K562 (cell line): Measurements from ENCODE around the gene YPEL1. TPM values are rescaled to one million over a fixed set of nuclear protein-coding genes. Genes with fewer than 3 reads are reported as not detected.

ENCODE experiments used
- ARID1B ChIP-seq: fragments of 450-650 bp; IDR thresholded peaks from 2 replicates; pipeline ENCODE4 v1.6.1; 2016; ENCODE audit warnings: antibody characterized with exemption, mild to moderate bottlenecking, inconsistent platforms
- ETV6 ChIP-seq, 3 experiments: fragments of 150-350 bp in 1 of 3; sonication (generic) in 1 of 3; formaldehyde crosslinking in 1 of 3; IDR thresholded peaks; 2 replicates each; pipeline versions ENCODE4 v1.6.1 to v1.8.0; 2014 to 2022; ENCODE audit warnings: borderline replicate concordance in 2 of 3, low read depth in 2 of 3, antibody characterized with exemption in 1 of 3, low read length in 1 of 3, mild to moderate bottlenecking in 1 of 3, missing genetic modification reagents in 1 of 3
- NR1H2 ChIP-seq: sonication (generic); formaldehyde crosslinking; IDR thresholded peaks from 2 replicates; pipeline ENCODE4 v1.4.0; 2020; ENCODE audit warnings: mild to moderate bottlenecking, missing genetic modification reagents
- NR3C1 ChIP-seq: sonication (generic); formaldehyde crosslinking; IDR thresholded peaks from 2 replicates; pipeline ENCODE4 v1.8.1; 2022; ENCODE audit warnings: missing genetic modification reagents
- SIN3A ChIP-seq, 2 experiments: fragments of 150-350 bp in 1 of 2; IDR thresholded peaks; 2 replicates each; pipeline ENCODE4 v1.6.1; 2011 to 2016; ENCODE audit warnings: borderline replicate concordance in 2 of 2, low read depth in 2 of 2, low read length in 2 of 2, mild to moderate bottlenecking in 2 of 2, moderate library complexity in 2 of 2; ENCODE audit not compliant: control insufficient read depth in 1 of 2
- SIX5 ChIP-seq, 2 experiments: IDR thresholded peaks; 2 replicates each; pipeline ENCODE4 v1.6.1; 2011; ENCODE audit warnings: low read length in 2 of 2, borderline replicate concordance in 1 of 2, low read depth in 1 of 2, mild to moderate bottlenecking in 1 of 2, moderate library complexity in 1 of 2; ENCODE audit not compliant: insufficient read depth in 1 of 2
- SMAD1 ChIP-seq: fragments of 150-350 bp; IDR thresholded peaks from 2 replicates; pipeline ENCODE4 v1.6.1; 2014; ENCODE audit warnings: low read length, low read depth; ENCODE audit not compliant: partially characterized antibody
- SMC3 ChIP-seq: conservative IDR thresholded peaks from 2 replicates; pipeline ENCODE4 v1.6.1; 2011; ENCODE audit warnings: low read depth, low read length, improper control_type of control experiment; ENCODE audit not compliant: insufficient read depth
- TBL1XR1 ChIP-seq, 2 experiments: IDR thresholded peaks; 2 replicates each; pipeline ENCODE4 v1.6.1; 2012; ENCODE audit warnings: improper control_type of control experiment in 2 of 2, low read length in 2 of 2, mild to moderate bottlenecking in 1 of 2
- ZNF253 ChIP-seq: fragments of 250-450 bp; sonication (Bioruptor Pico); conservative IDR thresholded peaks from 2 replicates; pipeline ENCODE4 v1.6.1; 2021; ENCODE audit warnings: mild to moderate bottlenecking
- polyA plus RNA-seq, 8 experiments: library from polyadenylated mRNA; depleted of rRNA in 4 of 8; stranded (reverse) in 5 of 8; unstranded in 3 of 8; fragments of >200 nt; fragmentation: Nextera tagmentation in 2 of 8; fragmentation: Illumina TruSeq in 1 of 8; extraction: Ambion mirVana in 2 of 8; extraction: Trizol in 1 of 8; gene quantifications; 2 replicates each; pipeline versions ENCODE4 v1.2.1 to v1.2.3, GENCODE V29; 2011 to 2014; ENCODE audit warnings: inconsistent platforms in 1 of 8, missing spikeins in 1 of 8
- total RNA-seq, 7 experiments: library from RNA; depleted of rRNA in 6 of 7; stranded (reverse); fragments of >200 nt in 6 of 7; fragmentation: Illumina TruSeq in 2 of 7; extraction: Trizol in 2 of 7; gene quantifications; 2 replicates each; pipeline versions ENCODE4 v1.2.1 to v1.2.3, GENCODE V29; 2011 to 2021; ENCODE audit warnings: low replicate concordance in 1 of 7
- TF ChIP-seq, protein P1 (sequence below), 2 experiments: fragments of 150-350 bp in 1 of 2; IDR thresholded peaks; 2 replicates each; pipeline ENCODE4 v1.6.1; 2012 to 2016; ENCODE audit warnings: low read depth in 2 of 2, low read length in 2 of 2, mild to moderate bottlenecking in 1 of 2, moderate library complexity in 1 of 2
- TF ChIP-seq, protein P2 (sequence below): sonication (generic); formaldehyde crosslinking; IDR thresholded peaks from 2 replicates; pipeline ENCODE4 v1.8.1; 2023; ENCODE audit warnings: mild to moderate bottlenecking, missing genetic modification reagents
- TF ChIP-seq, protein P3 (sequence below): fragments of 250-450 bp; sonication (Bioruptor Pico); IDR thresholded peaks from 2 replicates; pipeline ENCODE4 v1.4.0; 2020

Gene YPEL1
- total and polyA plus RNA-seq, 9 of the 15 experiments (the other 6 are each of a cell fraction or from before 2014, with no cell fraction given): 0.07 to 2.2 (median 0.46) TPM

DNA sequence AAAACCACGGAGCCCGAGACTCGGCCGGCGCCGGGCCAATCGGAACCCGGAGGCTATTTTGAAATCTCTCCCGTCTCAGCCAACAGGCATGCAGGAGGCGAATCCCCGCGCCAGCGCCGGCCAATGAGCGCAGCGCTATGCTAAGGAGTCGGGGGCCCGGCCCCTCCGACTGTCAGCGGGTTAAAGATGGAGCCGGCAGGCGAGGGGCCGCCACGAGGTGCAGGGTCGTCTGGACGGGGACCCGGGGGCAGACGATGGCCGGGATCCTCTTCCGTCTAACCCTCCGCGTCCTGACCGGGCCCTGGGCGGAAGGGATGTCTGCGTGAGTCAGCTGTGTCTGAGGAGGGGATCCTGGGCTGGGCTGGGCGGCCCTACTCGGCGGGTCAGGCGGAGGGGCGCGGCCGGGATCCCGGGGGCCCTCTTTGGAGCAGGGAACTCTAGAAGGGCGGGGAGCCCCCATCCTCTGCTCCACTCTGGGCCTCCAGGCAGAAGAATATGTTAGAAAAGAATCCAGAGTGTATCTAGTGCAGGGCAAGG lies 83.5 kb downstream of the YPEL1 start (continued):
- TF ChIP-seq, protein P1, sequence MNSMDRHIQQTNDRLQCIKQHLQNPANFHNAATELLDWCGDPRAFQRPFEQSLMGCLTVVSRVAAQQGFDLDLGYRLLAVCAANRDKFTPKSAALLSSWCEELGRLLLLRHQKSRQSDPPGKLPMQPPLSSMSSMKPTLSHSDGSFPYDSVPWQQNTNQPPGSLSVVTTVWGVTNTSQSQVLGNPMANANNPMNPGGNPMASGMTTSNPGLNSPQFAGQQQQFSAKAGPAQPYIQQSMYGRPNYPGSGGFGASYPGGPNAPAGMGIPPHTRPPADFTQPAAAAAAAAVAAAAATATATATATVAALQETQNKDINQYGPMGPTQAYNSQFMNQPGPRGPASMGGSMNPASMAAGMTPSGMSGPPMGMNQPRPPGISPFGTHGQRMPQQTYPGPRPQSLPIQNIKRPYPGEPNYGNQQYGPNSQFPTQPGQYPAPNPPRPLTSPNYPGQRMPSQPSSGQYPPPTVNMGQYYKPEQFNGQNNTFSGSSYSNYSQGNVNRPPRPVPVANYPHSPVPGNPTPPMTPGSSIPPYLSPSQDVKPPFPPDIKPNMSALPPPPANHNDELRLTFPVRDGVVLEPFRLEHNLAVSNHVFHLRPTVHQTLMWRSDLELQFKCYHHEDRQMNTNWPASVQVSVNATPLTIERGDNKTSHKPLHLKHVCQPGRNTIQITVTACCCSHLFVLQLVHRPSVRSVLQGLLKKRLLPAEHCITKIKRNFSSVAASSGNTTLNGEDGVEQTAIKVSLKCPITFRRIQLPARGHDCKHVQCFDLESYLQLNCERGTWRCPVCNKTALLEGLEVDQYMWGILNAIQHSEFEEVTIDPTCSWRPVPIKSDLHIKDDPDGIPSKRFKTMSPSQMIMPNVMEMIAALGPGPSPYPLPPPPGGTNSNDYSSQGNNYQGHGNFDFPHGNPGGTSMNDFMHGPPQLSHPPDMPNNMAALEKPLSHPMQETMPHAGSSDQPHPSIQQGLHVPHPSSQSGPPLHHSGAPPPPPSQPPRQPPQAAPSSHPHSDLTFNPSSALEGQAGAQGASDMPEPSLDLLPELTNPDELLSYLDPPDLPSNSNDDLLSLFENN (IDR thresholded peaks at IDR 0.05; ENCODE audit: low read depth in 2 of 2, low read length in 2 of 2): peak in 1 of 2 experiments; percentile 72; a peak in 2 of 4 replicates
- TF ChIP-seq SIX5 (IDR thresholded peaks at IDR 0.05; ENCODE audit: borderline replicate concordance in 1 of 2, insufficient read depth in 1 of 2, low read depth in 1 of 2, low read length in 2 of 2) (no peak), ETV6 (IDR thresholded peaks at IDR 0.05; ENCODE audit: borderline replicate concordance in 1 of 2, low read depth in 2 of 2, low read length in 1 of 2) (peak in 1 of 2 experiments; percentile 23; a peak in 1 of 4 replicates), ETV6 (CRISPR knock-in tag; IDR thresholded peaks at IDR 0.05; ENCODE audit: borderline replicate concordance) (no peak), SIN3A (IDR thresholded peaks at IDR 0.05; ENCODE audit: borderline replicate concordance in 2 of 2, control insufficient read depth in 1 of 2, low read depth in 2 of 2, low read length in 2 of 2) (peak in 1 of 2 experiments; percentile 99; a peak in 2 of 4 replicates), TBL1XR1 (IDR thresholded peaks at IDR 0.05; ENCODE audit: low read length in 2 of 2) (peak; percentile 61 to 76; a peak in 3 of 4 replicates), NR1H2 (no peak), ZNF253 (CRISPR knock-in tag) (no peak), SMAD1 (peak; percentile 84), NR3C1 (CRISPR knock-in tag) (no peak), SMC3 (peak; percentile 48; the same call in 1 of the 2 replicates), ARID1B (no peak)
- TF ChIP-seq, protein P2, sequence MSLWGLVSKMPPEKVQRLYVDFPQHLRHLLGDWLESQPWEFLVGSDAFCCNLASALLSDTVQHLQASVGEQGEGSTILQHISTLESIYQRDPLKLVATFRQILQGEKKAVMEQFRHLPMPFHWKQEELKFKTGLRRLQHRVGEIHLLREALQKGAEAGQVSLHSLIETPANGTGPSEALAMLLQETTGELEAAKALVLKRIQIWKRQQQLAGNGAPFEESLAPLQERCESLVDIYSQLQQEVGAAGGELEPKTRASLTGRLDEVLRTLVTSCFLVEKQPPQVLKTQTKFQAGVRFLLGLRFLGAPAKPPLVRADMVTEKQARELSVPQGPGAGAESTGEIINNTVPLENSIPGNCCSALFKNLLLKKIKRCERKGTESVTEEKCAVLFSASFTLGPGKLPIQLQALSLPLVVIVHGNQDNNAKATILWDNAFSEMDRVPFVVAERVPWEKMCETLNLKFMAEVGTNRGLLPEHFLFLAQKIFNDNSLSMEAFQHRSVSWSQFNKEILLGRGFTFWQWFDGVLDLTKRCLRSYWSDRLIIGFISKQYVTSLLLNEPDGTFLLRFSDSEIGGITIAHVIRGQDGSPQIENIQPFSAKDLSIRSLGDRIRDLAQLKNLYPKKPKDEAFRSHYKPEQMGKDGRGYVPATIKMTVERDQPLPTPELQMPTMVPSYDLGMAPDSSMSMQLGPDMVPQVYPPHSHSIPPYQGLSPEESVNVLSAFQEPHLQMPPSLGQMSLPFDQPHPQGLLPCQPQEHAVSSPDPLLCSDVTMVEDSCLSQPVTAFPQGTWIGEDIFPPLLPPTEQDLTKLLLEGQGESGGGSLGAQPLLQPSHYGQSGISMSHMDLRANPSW (CRISPR knock-in tag): peak; percentile 68; the same call in 1 of the 2 replicates
- TF ChIP-seq, protein P3, sequence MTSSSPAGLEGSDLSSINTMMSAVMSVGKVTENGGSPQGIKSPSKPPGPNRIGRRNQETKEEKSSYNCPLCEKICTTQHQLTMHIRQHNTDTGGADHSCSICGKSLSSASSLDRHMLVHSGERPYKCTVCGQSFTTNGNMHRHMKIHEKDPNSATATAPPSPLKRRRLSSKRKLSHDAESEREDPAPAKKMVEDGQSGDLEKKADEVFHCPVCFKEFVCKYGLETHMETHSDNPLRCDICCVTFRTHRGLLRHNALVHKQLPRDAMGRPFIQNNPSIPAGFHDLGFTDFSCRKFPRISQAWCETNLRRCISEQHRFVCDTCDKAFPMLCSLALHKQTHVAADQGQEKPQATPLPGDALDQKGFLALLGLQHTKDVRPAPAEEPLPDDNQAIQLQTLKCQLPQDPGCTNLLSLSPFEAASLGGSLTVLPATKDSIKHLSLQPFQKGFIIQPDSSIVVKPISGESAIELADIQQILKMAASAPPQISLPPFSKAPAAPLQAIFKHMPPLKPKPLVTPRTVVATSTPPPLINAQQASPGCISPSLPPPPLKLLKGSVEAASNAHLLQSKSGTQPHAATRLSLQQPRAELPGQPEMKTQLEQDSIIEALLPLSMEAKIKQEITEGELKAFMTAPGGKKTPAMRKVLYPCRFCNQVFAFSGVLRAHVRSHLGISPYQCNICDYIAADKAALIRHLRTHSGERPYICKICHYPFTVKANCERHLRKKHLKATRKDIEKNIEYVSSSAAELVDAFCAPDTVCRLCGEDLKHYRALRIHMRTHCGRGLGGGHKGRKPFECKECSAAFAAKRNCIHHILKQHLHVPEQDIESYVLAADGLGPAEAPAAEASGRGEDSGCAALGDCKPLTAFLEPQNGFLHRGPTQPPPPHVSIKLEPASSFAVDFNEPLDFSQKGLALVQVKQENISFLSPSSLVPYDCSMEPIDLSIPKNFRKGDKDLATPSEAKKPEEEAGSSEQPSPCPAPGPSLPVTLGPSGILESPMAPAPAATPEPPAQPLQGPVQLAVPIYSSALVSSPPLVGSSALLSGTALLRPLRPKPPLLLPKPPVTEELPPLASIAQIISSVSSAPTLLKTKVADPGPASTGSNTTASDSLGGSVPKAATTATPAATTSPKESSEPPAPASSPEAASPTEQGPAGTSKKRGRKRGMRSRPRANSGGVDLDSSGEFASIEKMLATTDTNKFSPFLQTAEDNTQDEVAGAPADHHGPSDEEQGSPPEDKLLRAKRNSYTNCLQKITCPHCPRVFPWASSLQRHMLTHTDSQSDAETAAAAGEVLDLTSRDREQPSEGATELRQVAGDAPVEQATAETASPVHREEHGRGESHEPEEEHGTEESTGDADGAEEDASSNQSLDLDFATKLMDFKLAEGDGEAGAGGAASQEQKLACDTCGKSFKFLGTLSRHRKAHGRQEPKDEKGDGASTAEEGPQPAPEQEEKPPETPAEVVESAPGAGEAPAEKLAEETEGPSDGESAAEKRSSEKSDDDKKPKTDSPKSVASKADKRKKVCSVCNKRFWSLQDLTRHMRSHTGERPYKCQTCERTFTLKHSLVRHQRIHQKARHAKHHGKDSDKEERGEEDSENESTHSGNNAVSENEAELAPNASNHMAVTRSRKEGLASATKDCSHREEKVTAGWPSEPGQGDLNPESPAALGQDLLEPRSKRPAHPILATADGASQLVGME (CRISPR knock-in tag): no peak
- TF ChIP-seq, all 486 proteins: peak for 35
